ENCODE data around the gene WRNIP1. TPM values are rescaled to one million over a fixed set of nuclear protein-coding genes. Genes with fewer than 3 reads are reported as not detected.
"Not testable (repeated sequence)": the region's sequence is repeated elsewhere in the genome, so short reads cannot be mapped to it uniquely, and the experiment has no call there.

WRNIP1 gene
- total RNA-seq, 1 experiment from 2014 or later: 88.5 TPM

- DNase-seq (ENCODE audit: low read depth): no peak
Measured at GRCh38 chr6:2782825-2783187, 17.6 kb downstream of the WRNIP1 start.

GRCh38 chr6:2783188-2783963 is 18.2 kb downstream of the WRNIP1 start:
- no peak for DNase-seq (ENCODE audit: low read depth)

- DNase-seq (ENCODE audit: low read depth): no peak
Measured at GRCh38 chr6:2784061-2784460, 18.9 kb downstream of the WRNIP1 start.

GRCh38 chr6:2784930-2785329 is 19.7 kb downstream of the WRNIP1 start:
- no peak for DNase-seq (ENCODE audit: low read depth)

- no peak for DNase-seq (ENCODE audit: low read depth)
Measured at GRCh38 chr6:2786269-2786668, 21.1 kb downstream of the WRNIP1 start.

GRCh38 chr6:2790588-2791449 is 25.6 kb downstream of the WRNIP1 start:
- peak; percentile 74 for DNase-seq (ENCODE audit: low read depth)

- DNase-seq (ENCODE audit: low read depth): no peak
Measured at GRCh38 chr6:2791450-2791974, 26.3 kb downstream of the WRNIP1 start.

- DNase-seq (ENCODE audit: low read depth): peak; percentile 18
Measured at GRCh38 chr6:2792330-2793110, 27.3 kb downstream of the WRNIP1 start.

GRCh38 chr6:2793534-2794151 is 28.4 kb downstream of the WRNIP1 start:
- DNase-seq (ENCODE audit: low read depth): no peak

- DNase-seq (ENCODE audit: low read depth): peak; percentile 40
Measured at GRCh38 chr6:2794171-2794730, 29.1 kb downstream of the WRNIP1 start.

- no peak for DNase-seq (ENCODE audit: low read depth)
Measured at GRCh38 chr6:2795162-2795561, 30.0 kb downstream of the WRNIP1 start.

- no peak for DNase-seq (ENCODE audit: low read depth)
Measured at GRCh38 chr6:2795956-2796355, 30.8 kb downstream of the WRNIP1 start.

- no peak for DNase-seq (ENCODE audit: low read depth)
Measured at GRCh38 chr6:2796861-2797260, 31.7 kb downstream of the WRNIP1 start.

GRCh38 chr6:2797564-2798031 is 32.4 kb downstream of the WRNIP1 start:
- no peak for DNase-seq (ENCODE audit: low read depth)

GRCh38 chr6:2798586-2799134 is 33.5 kb downstream of the WRNIP1 start:
- DNase-seq (ENCODE audit: low read depth): no peak

- no peak for DNase-seq (ENCODE audit: low read depth)
Measured at GRCh38 chr6:2799936-2800527, 34.8 kb downstream of the WRNIP1 start.

GRCh38 chr6:2800552-2801316 is 35.5 kb downstream of the WRNIP1 start:
- DNase-seq (ENCODE audit: low read depth): no peak

- not testable (repeated sequence) for DNase-seq (ENCODE audit: low read depth)
Measured at GRCh38 chr6:2801687-2802086, 36.5 kb downstream of the WRNIP1 start.

GRCh38 chr6:2802521-2803060 is 37.4 kb downstream of the WRNIP1 start:
- DNase-seq (ENCODE audit: low read depth): no peak

Measured in HT1080 (cell line).